ENCODE results near the gene OXCT1.

The OXCT1 gene

GRCh38 chr5:41883936-41884335 is 13.7 kb upstream of the OXCT1 start:
- Histone ChIP-seq H3K36me3 (ENCODE audit: insufficient read depth, low read length) (no peaks in the 10 kb centered on the region), H3K27me3 (ENCODE audit: insufficient read depth, low read length) (no peaks in the 10 kb centered on the region), H3K4me1 (ENCODE audit: insufficient read depth, low read length) (no peaks in the 10 kb centered on the region), H3K4me3 (ENCODE audit: low read length) (no peak overlapping the region), H2AFZ (ENCODE audit: low read depth, low read length) (no peak overlapping the region), H3K9me3 (ENCODE audit: low read length) (no peaks in the 10 kb centered on the region)

- H3K36me3 ChIP-seq (ENCODE audit: insufficient read depth, low read length): no peaks in the 10 kb centered on the region
- H2AFZ ChIP-seq (ENCODE audit: low read depth, low read length): no peak overlapping the region
- H3K4me3 ChIP-seq (ENCODE audit: low read length): no peak overlapping the region
- no peaks in the 10 kb centered on the region for H3K4me1 ChIP-seq (ENCODE audit: insufficient read depth, low read length)
- H3K27me3 ChIP-seq (ENCODE audit: insufficient read depth, low read length): no peaks in the 10 kb centered on the region
- no peaks in the 10 kb centered on the region for H3K9me3 ChIP-seq (ENCODE audit: low read length)
Observed at GRCh38 chr5:41883243-41883642, 13.0 kb upstream of the OXCT1 start.

GRCh38 chr5:41882765-41883164 is 12.5 kb upstream of the OXCT1 start:
- H3K9me3 ChIP-seq (ENCODE audit: low read length): no peaks in the 10 kb centered on the region

GRCh38 chr5:41878643-41879478 is 8.6 kb upstream of the OXCT1 start:
- Histone ChIP-seq H3K36me3 (ENCODE audit: insufficient read depth, low read length) (no peaks in the 10 kb centered on the region), H3K4me3 (ENCODE audit: low read length) (no peak overlapping the region), H3K27me3 (ENCODE audit: insufficient read depth, low read length) (no peaks in the 10 kb centered on the region), H3K9me3 (ENCODE audit: low read length) (no peaks in the 10 kb centered on the region), H3K4me1 (ENCODE audit: insufficient read depth, low read length) (no peaks in the 10 kb centered on the region), H2AFZ (ENCODE audit: low read depth, low read length) (no peak overlapping the region)

More at GRCh38 chr5:41882765-41883164, 12.5 kb upstream of the OXCT1 start:
- H2AFZ ChIP-seq (ENCODE audit: low read depth, low read length): no peak overlapping the region
- H3K4me3 ChIP-seq (ENCODE audit: low read length): no peak overlapping the region
- no peaks in the 10 kb centered on the region for H3K36me3 ChIP-seq (ENCODE audit: insufficient read depth, low read length)
- H3K27me3 ChIP-seq (ENCODE audit: insufficient read depth, low read length): no peaks in the 10 kb centered on the region
- H3K4me1 ChIP-seq (ENCODE audit: insufficient read depth, low read length): no peaks in the 10 kb centered on the region

GRCh38 chr5:41878173-41878572 is 7.9 kb upstream of the OXCT1 start:
- H3K4me3 ChIP-seq (ENCODE audit: low read length): no peak overlapping the region
- no peaks in the 10 kb centered on the region for H3K9me3 ChIP-seq (ENCODE audit: low read length)
- H2AFZ ChIP-seq (ENCODE audit: low read depth, low read length): no peak overlapping the region
- no peaks in the 10 kb centered on the region for H3K27me3 ChIP-seq (ENCODE audit: insufficient read depth, low read length)
- no peaks in the 10 kb centered on the region for H3K4me1 ChIP-seq (ENCODE audit: insufficient read depth, low read length)
- H3K36me3 ChIP-seq (ENCODE audit: insufficient read depth, low read length): no peaks in the 10 kb centered on the region

- H2AFZ ChIP-seq (ENCODE audit: low read depth, low read length): no peak overlapping the region
- no peak overlapping the region for H3K4me3 ChIP-seq (ENCODE audit: low read length)
- no peaks in the 10 kb centered on the region for H3K9me3 ChIP-seq (ENCODE audit: low read length)
Observed at GRCh38 chr5:41877408-41877807, 7.2 kb upstream of the OXCT1 start.

GRCh38 chr5:41876678-41877077 is 6.5 kb upstream of the OXCT1 start:
- no peak overlapping the region for H3K4me3 ChIP-seq (ENCODE audit: low read length)
- no peaks in the 10 kb centered on the region for H3K4me1 ChIP-seq (ENCODE audit: insufficient read depth, low read length)
- H2AFZ ChIP-seq (ENCODE audit: low read depth, low read length): no peak overlapping the region
- no peaks in the 10 kb centered on the region for H3K9me3 ChIP-seq (ENCODE audit: low read length)
- H3K36me3 ChIP-seq (ENCODE audit: insufficient read depth, low read length): no peaks in the 10 kb centered on the region
- no peaks in the 10 kb centered on the region for H3K27me3 ChIP-seq (ENCODE audit: insufficient read depth, low read length)

More at GRCh38 chr5:41877408-41877807, 7.2 kb upstream of the OXCT1 start:
- H3K36me3 ChIP-seq (ENCODE audit: insufficient read depth, low read length): no peaks in the 10 kb centered on the region
- H3K4me1 ChIP-seq (ENCODE audit: insufficient read depth, low read length): no peaks in the 10 kb centered on the region
- H3K27me3 ChIP-seq (ENCODE audit: insufficient read depth, low read length): no peaks in the 10 kb centered on the region

GRCh38 chr5:41875121-41875520 is 4.9 kb upstream of the OXCT1 start:
- H3K9me3 ChIP-seq (ENCODE audit: low read length): no peaks in the 10 kb centered on the region
- H3K4me1 ChIP-seq (ENCODE audit: insufficient read depth, low read length): no peaks in the 10 kb centered on the region
- H3K27me3 ChIP-seq (ENCODE audit: insufficient read depth, low read length): no peaks in the 10 kb centered on the region
- H2AFZ ChIP-seq (ENCODE audit: low read depth, low read length): no peak overlapping the region
- H3K4me3 ChIP-seq (ENCODE audit: low read length): no peak overlapping the region
- H3K36me3 ChIP-seq (ENCODE audit: insufficient read depth, low read length): no peaks in the 10 kb centered on the region

GRCh38 chr5:41874512-41875060 is 4.4 kb upstream of the OXCT1 start:
- no peak overlapping the region for H3K4me3 ChIP-seq (ENCODE audit: low read length)
- no peak overlapping the region for H2AFZ ChIP-seq (ENCODE audit: low read depth, low read length)
- H3K4me1 ChIP-seq (ENCODE audit: insufficient read depth, low read length): no peaks in the 10 kb centered on the region
- H3K27me3 ChIP-seq (ENCODE audit: insufficient read depth, low read length): no peaks in the 10 kb centered on the region
- H3K36me3 ChIP-seq (ENCODE audit: insufficient read depth, low read length): no peaks in the 10 kb centered on the region
- no peaks in the 10 kb centered on the region for H3K9me3 ChIP-seq (ENCODE audit: low read length)

GRCh38 chr5:41871852-41872251 is 1.6 kb upstream of the OXCT1 start:
- no peaks in the 10 kb centered on the region for H3K4me1 ChIP-seq (ENCODE audit: insufficient read depth, low read length)
- H3K27me3 ChIP-seq (ENCODE audit: insufficient read depth, low read length): no peaks in the 10 kb centered on the region
- no peaks in the 10 kb centered on the region for H3K36me3 ChIP-seq (ENCODE audit: insufficient read depth, low read length)
- H3K9me3 ChIP-seq (ENCODE audit: low read length): no peaks in the 10 kb centered on the region
- H2AFZ ChIP-seq (ENCODE audit: low read depth, low read length): no peak overlapping the region
- H3K4me3 ChIP-seq (ENCODE audit: low read length): no peak overlapping the region

GRCh38 chr5:41870627-41871048 is 413 bp upstream of the OXCT1 start:
- Histone ChIP-seq H3K27me3 (ENCODE audit: insufficient read depth, low read length) (no peaks in the 10 kb centered on the region), H2AFZ (ENCODE audit: low read depth, low read length) (peak overlapping the region; percentile 99), H3K4me1 (ENCODE audit: insufficient read depth, low read length) (no peaks in the 10 kb centered on the region), H3K36me3 (ENCODE audit: insufficient read depth, low read length) (no peaks in the 10 kb centered on the region), H3K9me3 (ENCODE audit: low read length) (no peaks in the 10 kb centered on the region), H3K4me3 (ENCODE audit: low read length) (peak overlapping the region; percentile 90)

- H2AFZ ChIP-seq (ENCODE audit: low read depth, low read length): peak overlapping the region; percentile 99
- H3K9me3 ChIP-seq (ENCODE audit: low read length): no peaks in the 10 kb centered on the region
- no peaks in the 10 kb centered on the region for H3K36me3 ChIP-seq (ENCODE audit: insufficient read depth, low read length)
- no peaks in the 10 kb centered on the region for H3K27me3 ChIP-seq (ENCODE audit: insufficient read depth, low read length)
- H3K4me1 ChIP-seq (ENCODE audit: insufficient read depth, low read length): no peaks in the 10 kb centered on the region
- H3K4me3 ChIP-seq (ENCODE audit: low read length): peak overlapping the region; percentile 90
Observed at GRCh38 chr5:41869151-41869723, 988 bp downstream of the OXCT1 start.

- Histone ChIP-seq H3K9me3 (ENCODE audit: low read length) (no peaks in the 10 kb centered on the region), H3K4me1 (ENCODE audit: insufficient read depth, low read length) (no peaks in the 10 kb centered on the region), H3K4me3 (ENCODE audit: low read length) (no peak overlapping the region), H3K27me3 (ENCODE audit: insufficient read depth, low read length) (no peaks in the 10 kb centered on the region), H2AFZ (ENCODE audit: low read depth, low read length) (no peak overlapping the region), H3K36me3 (ENCODE audit: insufficient read depth, low read length) (peaks cover 10% of the 10 kb centered on the region)
Observed at GRCh38 chr5:41863871-41864486, 6.2 kb downstream of the OXCT1 start.
